VCaP (cell line): ENCODE measurements around the gene DARS1.
"Not testable (repeated sequence)": the region's sequence is repeated elsewhere in the genome, so short reads cannot be mapped to it uniquely, and the experiment has no call there.

Source experiments
- H3K27ac ChIP-seq: fragments of 450-650 bp; 2 replicates; pipeline ENCODE4 v1.5.1; 2017
- CTCF ChIP-seq: fragments of 450-650 bp; conservative IDR thresholded peaks from 2 replicates; pipeline ENCODE4 v1.5.1; 2017; ENCODE audit warnings: mild to moderate bottlenecking, moderate library complexity

The DARS1 gene

GRCh38 chr2:135985826-135986393, 484 bp upstream of the DARS1 start:
- H3K27ac ChIP-seq = peak overlapping the region; percentile 99
- TF ChIP-seq CTCF = no peak

- no peak for TF ChIP-seq CTCF
- H3K27ac ChIP-seq = peak overlapping the region; percentile 99
These were observed 1.0 kb downstream of the DARS1 start for GRCh38 chr2:135984199-135985017.

GRCh38 chr2:135980434-135981079, 4.9 kb downstream of the DARS1 start:
- TF ChIP-seq CTCF = no peak
- no peak overlapping the region for H3K27ac ChIP-seq

GRCh38 chr2:135975702-135976101, 9.7 kb downstream of the DARS1 start:
- no peak for TF ChIP-seq CTCF

GRCh38 chr2:135974036-135974435, 11.4 kb downstream of the DARS1 start:
- no peak overlapping the region for H3K27ac ChIP-seq
- no peak for TF ChIP-seq CTCF

More at GRCh38 chr2:135975702-135976101, 9.7 kb downstream of the DARS1 start:
- H3K27ac ChIP-seq = no peak overlapping the region

GRCh38 chr2:135969655-135970387, 15.6 kb downstream of the DARS1 start:
- H3K27ac ChIP-seq = no peak overlapping the region
- no peak for TF ChIP-seq CTCF

- no peak for TF ChIP-seq CTCF
- H3K27ac ChIP-seq = 0 out of 2 replicates have a peak overlapping the region, but pooled peaks have one; percentile 19
These were observed 19.7 kb downstream of the DARS1 start for GRCh38 chr2:135965756-135966155.

GRCh38 chr2:135964404-135964803, 21.0 kb downstream of the DARS1 start:
- not testable (repeated sequence) for H3K27ac ChIP-seq
